ENCODE data around the gene MCTP2.
A peak's percentile ranks its signal among the peaks of the same experiment; 100 is the strongest.
"Not testable (repeated sequence)": the region's sequence is repeated elsewhere in the genome, so short reads cannot be mapped to it uniquely, and the experiment has no call there.

The MCTP2 gene

GRCh38 chr15:94242257-94242656 lies 10.9 kb downstream of the MCTP2 start:
- Mint-ChIP-seq H3K36me3 (ENCODE audit: insufficient read depth) (no peaks in the 10 kb centered on the region), H3K27ac (peak overlapping the region; percentile 8 to 22), H3K4me3 (no peak overlapping the region), H3K27me3 (no peaks in the 10 kb centered on the region), H3K9me3 (no peaks in the 10 kb centered on the region), H3K4me1 (ENCODE audit: low read depth in 2 of 2) (peaks cover 30 to 58% of the 10 kb centered on the region in 2 donors)
- DNase-seq (no peak), ATAC-seq (replicated peaks) (no peak)

DNA sequence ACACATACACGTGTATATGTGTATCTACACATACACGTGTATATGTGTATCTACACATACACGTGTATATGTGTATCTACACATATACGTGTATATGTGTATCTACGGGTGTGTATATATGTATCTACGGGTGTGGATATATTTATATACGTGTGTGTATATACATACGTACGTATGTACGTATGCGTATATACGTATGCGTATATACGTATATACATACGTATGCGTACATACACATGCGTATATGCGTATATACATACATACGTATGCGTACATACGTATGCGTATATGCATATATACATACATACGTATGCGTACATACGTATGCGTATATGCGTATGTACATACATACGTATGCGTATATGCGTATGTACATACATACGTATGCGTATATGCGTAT lies 11.6 kb downstream of the MCTP2 start:
- DNase-seq; H3K36me3 Mint-ChIP-seq (ENCODE audit: insufficient read depth); H3K27me3 Mint-ChIP-seq; H3K4me3 Mint-ChIP-seq; ATAC-seq (replicated peaks); H3K9me3 Mint-ChIP-seq; H3K27ac Mint-ChIP-seq: not testable (repeated sequence)
- H3K4me1 Mint-ChIP-seq (ENCODE audit: low read depth in 2 of 2): peaks cover 28 to 58% of the 10 kb centered on the region in 2 donors

DNA sequence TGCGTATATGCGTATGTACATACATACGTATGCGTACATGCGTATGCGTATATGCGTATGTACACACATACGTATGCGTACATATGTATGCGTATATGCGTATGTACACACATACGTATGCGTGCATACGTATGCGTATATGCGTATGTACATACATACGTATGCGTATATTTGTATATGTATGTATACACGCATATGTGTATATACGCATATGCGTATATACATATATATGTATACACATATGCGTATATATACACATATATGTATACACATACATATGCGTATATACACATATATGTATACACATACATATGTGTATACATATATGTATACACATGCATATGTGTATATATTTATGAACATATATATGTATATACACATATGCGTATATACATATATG lies 12.1 kb downstream of the MCTP2 start:
- no peaks in the 10 kb centered on the region for H3K9me3 Mint-ChIP-seq
- no peaks in the 10 kb centered on the region for H3K27me3 Mint-ChIP-seq
- no peak overlapping the region for H3K27ac Mint-ChIP-seq
- DNase-seq (no peak), ATAC-seq (replicated peaks) (no peak)
- no peak overlapping the region for H3K4me3 Mint-ChIP-seq
- H3K36me3 Mint-ChIP-seq (ENCODE audit: insufficient read depth): no peaks in the 10 kb centered on the region
- peaks cover 29 to 61% of the 10 kb centered on the region in 2 donors for H3K4me1 Mint-ChIP-seq (ENCODE audit: low read depth in 2 of 2)

DNA sequence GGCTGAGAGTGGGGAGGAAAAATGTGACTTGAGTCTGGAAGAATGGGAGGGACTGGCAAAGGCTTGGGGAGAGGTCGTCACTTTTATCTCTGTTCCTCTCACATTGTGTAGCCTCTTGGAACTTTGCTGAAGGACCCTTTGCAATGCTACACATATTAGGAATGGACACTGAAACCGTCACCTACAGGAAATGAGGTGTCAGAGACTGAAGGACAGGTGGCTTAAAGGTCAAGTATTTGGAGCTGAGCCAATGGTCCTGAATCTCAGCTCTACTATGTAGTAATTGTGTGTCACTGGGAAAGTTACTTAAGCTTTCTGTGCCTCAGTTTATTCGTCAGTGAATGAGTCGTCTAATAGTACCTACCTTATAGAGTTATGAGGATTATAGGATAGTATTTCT lies 14.7 kb downstream of the MCTP2 start:
- no peak for ATAC-seq (replicated peaks)
- H3K9me3 Mint-ChIP-seq: no peaks in the 10 kb centered on the region
- H3K4me3 Mint-ChIP-seq: no peak overlapping the region
- no peak overlapping the region for H3K27ac Mint-ChIP-seq
- no peaks in the 10 kb centered on the region for H3K36me3 Mint-ChIP-seq (ENCODE audit: insufficient read depth)
- peaks cover 13 to 62% of the 10 kb centered on the region in 2 donors for H3K4me1 Mint-ChIP-seq (ENCODE audit: low read depth in 2 of 2)
- no peak for DNase-seq
- H3K27me3 Mint-ChIP-seq: no peaks in the 10 kb centered on the region

DNA sequence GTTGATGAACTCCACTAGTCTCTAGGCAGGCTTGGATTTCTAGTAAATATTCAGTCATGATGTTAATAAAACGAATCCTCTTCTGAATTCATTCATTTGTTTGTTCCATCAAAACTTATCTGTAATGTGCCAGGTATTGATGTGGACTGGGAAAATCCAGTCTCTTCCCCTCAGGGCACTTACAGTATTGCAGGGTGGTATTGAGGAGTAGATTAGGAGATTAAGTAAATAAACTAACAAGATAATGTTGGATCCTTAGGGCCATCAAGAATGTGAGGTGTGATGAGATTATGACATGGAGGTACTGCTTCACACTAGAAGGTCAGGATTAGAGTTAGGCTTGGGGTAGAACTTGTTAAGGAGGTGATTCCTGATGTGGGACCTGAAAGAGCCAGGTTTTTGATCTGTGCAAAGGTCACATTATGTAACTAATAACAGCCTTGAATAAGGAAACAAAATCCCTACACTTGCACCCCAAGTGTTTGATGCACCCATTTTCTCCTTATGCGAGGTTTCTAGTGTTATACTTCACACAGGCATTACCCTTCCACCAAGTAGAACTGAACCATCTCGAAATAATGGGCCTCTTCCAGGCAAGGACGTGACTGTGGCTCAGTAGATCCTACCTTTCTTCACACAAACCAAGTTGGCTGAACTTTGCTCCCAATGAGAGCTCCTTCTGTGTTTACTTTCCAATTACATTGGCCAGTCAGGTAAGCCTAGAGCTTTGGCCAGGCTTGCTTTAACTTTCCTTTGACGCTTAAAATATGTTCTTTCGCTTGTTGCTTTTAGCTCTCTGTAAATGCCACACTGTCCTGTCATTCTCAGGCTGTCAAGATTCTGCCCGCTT lies 16.7 kb downstream of the MCTP2 start:
- DNase-seq (no peak), ATAC-seq (replicated peaks) (no peak)
- H3K27me3 Mint-ChIP-seq: no peaks in the 10 kb centered on the region
- H3K4me3 Mint-ChIP-seq: no peak overlapping the region
- no peaks in the 10 kb centered on the region for H3K9me3 Mint-ChIP-seq
- H3K4me1 Mint-ChIP-seq (ENCODE audit: low read depth in 2 of 2): peaks cover 24 to 60% of the 10 kb centered on the region in 2 donors
- no peaks in the 10 kb centered on the region for H3K36me3 Mint-ChIP-seq (ENCODE audit: insufficient read depth)
- H3K27ac Mint-ChIP-seq: peak overlapping the region in 1 of 2 donors; percentile 5

- Mint-ChIP-seq H3K36me3 (ENCODE audit: insufficient read depth) (no peaks in the 10 kb centered on the region), H3K4me1 (ENCODE audit: low read depth in 2 of 2) (peaks cover 40 to 84% of the 10 kb centered on the region in 2 donors), H3K9me3 (no peaks in the 10 kb centered on the region), H3K4me3 (no peak overlapping the region), H3K27ac (no peak overlapping the region), H3K27me3 (no peaks in the 10 kb centered on the region)
- ATAC-seq (replicated peaks) (no peak), DNase-seq (no peak)
Observed at GRCh38 chr15:94250801-94251200, 19.4 kb downstream of the MCTP2 start.

DNA sequence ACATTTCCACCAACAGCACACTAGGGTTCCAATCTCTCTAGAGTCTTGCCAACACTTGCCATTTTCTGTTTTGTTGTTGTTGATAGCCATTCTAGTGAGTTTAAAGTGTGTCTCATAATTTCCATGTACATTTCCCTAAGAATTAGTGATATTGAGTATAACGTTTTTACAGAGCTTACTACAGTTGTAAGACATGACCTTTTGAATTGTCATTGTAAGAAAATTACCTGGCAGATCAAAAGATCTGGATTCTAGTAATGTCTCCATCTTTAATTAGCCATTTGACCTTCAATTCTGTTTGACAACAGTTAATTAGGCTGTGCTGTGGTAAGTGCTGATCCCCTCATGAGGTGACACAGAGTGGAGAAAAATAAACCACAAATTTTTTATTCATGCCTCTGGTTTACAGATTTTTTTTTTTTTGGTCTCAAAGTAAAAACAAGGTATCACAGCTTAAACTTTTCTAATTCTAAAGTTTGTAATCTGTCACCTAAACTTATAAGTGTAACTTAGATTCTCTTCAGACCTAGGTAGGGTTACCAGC lies 20.9 kb downstream of the MCTP2 start:
- no peaks in the 10 kb centered on the region for H3K9me3 Mint-ChIP-seq

DNA sequence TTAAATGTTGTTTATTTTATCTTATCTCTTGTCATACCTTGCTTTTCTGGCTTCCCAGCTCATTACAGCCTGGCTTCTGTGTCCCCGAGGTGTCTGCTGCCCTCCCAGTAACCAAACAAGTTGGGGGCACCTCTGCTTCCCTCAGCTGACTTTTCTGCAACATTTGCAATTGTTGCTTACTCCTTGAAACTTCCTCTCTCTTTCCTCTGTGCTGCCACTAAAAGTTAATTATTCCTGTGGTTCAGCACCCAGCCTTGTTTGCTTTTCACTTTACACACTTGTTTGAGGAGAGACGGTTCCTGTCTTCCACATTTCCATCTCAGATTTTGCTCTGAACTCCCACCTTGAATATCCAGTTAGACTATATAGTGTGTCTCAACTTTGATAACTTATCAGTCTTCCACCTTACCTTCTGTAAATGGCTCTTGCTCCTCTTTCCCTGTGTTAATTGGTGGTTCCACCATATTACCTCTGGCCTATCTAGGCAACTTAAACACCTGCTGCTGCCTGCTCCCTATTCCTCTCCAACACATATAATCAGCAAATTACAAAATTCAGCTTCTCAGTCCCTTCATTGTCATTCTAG lies 21.6 kb downstream of the MCTP2 start:
- Mint-ChIP-seq H3K4me3 (peak overlapping the region; percentile 12 to 66), H3K27ac (peak overlapping the region in 1 of 2 donors; percentile 85)
- no peak for ATAC-seq (replicated peaks)

More for the DNA sequence above, 20.9 kb downstream of the MCTP2 start:
- no peaks in the 10 kb centered on the region for H3K27me3 Mint-ChIP-seq
- H3K27ac Mint-ChIP-seq: peak overlapping the region in 1 of 2 donors; percentile 36
- ATAC-seq (replicated peaks): peak; percentile 55
- no peak for DNase-seq
- H3K36me3 Mint-ChIP-seq (ENCODE audit: insufficient read depth): no peaks in the 10 kb centered on the region
- peaks cover 43 to 79% of the 10 kb centered on the region in 2 donors for H3K4me1 Mint-ChIP-seq (ENCODE audit: low read depth in 2 of 2)
- peak overlapping the region in 1 of 2 donors; percentile 66 for H3K4me3 Mint-ChIP-seq

DNA sequence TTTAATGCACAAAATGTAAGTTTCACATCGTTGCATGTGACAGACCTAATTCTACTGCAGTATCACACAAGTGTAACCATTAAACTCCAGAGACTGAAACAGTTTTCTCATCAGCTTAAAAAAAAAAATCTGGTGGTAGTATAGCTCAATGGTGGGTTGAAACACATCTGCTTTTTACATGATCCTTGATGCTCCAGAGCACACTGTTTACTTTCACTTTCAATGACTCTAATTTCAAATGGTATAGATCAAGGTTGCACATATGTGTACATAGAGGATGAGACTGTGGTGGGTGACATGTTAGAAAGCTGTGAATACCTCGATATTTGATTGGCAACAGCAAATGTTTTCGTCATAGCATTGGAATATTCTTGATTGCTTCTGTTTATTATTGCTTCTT lies 22.4 kb downstream of the MCTP2 start:
- ATAC-seq (replicated peaks) (peak; percentile 72), DNase-seq (no peak)
- H3K36me3 Mint-ChIP-seq (ENCODE audit: insufficient read depth): no peaks in the 10 kb centered on the region
- peak overlapping the region in 1 of 2 donors; percentile 85 for H3K27ac Mint-ChIP-seq
- no peaks in the 10 kb centered on the region for H3K27me3 Mint-ChIP-seq
- peak overlapping the region; percentile 12 to 66 for H3K4me3 Mint-ChIP-seq
- H3K9me3 Mint-ChIP-seq: no peaks in the 10 kb centered on the region
- H3K4me1 Mint-ChIP-seq (ENCODE audit: low read depth in 2 of 2): peaks cover 41 to 72% of the 10 kb centered on the region in 2 donors

More for the DNA sequence above, 21.6 kb downstream of the MCTP2 start:
- Mint-ChIP-seq H3K9me3 (no peaks in the 10 kb centered on the region), H3K27me3 (no peaks in the 10 kb centered on the region), H3K36me3 (ENCODE audit: insufficient read depth) (no peaks in the 10 kb centered on the region), H3K4me1 (ENCODE audit: low read depth in 2 of 2) (peaks cover 41 to 72% of the 10 kb centered on the region in 2 donors)
- DNase-seq: no peak

DNA sequence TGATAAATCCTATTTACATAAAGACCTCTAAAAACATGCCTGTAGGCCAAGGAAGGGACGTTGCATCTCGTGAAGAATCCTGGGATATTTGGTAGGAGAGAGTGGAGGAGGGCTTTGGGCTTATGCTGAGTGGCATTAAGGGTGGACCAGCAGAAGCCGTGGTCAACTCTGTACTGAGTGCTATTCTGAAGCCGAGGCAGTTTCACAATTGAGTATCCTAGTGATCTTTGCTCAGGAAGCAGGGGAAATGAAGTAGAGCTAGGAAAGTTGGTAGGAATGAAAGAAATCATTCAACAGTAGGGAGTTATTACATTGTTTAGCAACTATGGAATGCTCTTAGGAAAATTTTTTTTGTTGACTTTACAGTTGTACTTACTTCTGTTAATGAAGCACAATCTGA lies 24.2 kb downstream of the MCTP2 start:
- Mint-ChIP-seq H3K36me3 (ENCODE audit: insufficient read depth) (no peaks in the 10 kb centered on the region), H3K4me3 (no peak overlapping the region), H3K4me1 (ENCODE audit: low read depth in 2 of 2) (peaks cover 49 to 75% of the 10 kb centered on the region in 2 donors), H3K27ac (peak overlapping the region in 1 of 2 donors; percentile 13), H3K27me3 (no peaks in the 10 kb centered on the region), H3K9me3 (no peaks in the 10 kb centered on the region)
- no peak for DNase-seq
- ATAC-seq (replicated peaks): no peak

GRCh38 chr15:94256511-94256910 lies 25.1 kb downstream of the MCTP2 start:
- H3K9me3 Mint-ChIP-seq: no peaks in the 10 kb centered on the region
- peak overlapping the region in 1 of 2 donors; percentile 51 for H3K27ac Mint-ChIP-seq
- no peak for ATAC-seq (replicated peaks)
- no peak for DNase-seq
- H3K4me1 Mint-ChIP-seq (ENCODE audit: low read depth in 2 of 2): peaks cover 52 to 78% of the 10 kb centered on the region in 2 donors
- no peaks in the 10 kb centered on the region for H3K27me3 Mint-ChIP-seq
- no peaks in the 10 kb centered on the region for H3K36me3 Mint-ChIP-seq (ENCODE audit: insufficient read depth)
- H3K4me3 Mint-ChIP-seq: no peak overlapping the region

DNA sequence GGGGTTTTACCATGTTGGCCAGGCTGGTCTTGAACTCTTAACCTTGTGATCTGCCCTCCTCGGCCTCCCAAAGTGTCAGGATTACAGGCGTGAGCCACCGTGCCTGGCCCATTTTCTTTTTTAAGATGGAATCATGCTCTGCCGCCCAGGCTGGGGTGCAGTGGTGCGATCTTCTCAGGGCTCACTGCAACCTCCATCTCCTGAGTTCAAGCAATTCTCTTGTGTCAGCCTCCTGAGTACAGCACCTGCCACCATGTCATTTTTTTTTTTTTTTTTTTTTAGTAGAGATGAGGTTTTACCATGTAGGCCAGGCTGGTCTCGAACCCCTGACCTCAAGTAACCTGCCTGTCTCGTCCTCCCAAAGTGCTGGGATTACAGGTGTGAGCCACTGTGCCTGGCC lies 26.4 kb downstream of the MCTP2 start:
- H3K27me3 Mint-ChIP-seq; DNase-seq; H3K9me3 Mint-ChIP-seq; H3K36me3 Mint-ChIP-seq (ENCODE audit: insufficient read depth); H3K27ac Mint-ChIP-seq; ATAC-seq (replicated peaks); H3K4me3 Mint-ChIP-seq: not testable (repeated sequence)
- H3K4me1 Mint-ChIP-seq (ENCODE audit: low read depth in 2 of 2): peaks cover 43 to 68% of the 10 kb centered on the region in 2 donors

GRCh38 chr15:94258246-94258645 lies 26.9 kb downstream of the MCTP2 start:
- Mint-ChIP-seq H3K9me3 (no peaks in the 10 kb centered on the region), H3K4me3 (no peak overlapping the region), H3K4me1 (ENCODE audit: low read depth in 2 of 2) (peaks cover 43 to 65% of the 10 kb centered on the region in 2 donors), H3K27ac (peak overlapping the region in 1 of 2 donors; percentile 19), H3K27me3 (no peaks in the 10 kb centered on the region), H3K36me3 (ENCODE audit: insufficient read depth) (no peaks in the 10 kb centered on the region)
- DNase-seq (no peak), ATAC-seq (replicated peaks) (peak; percentile 29)

Data from effector memory CD8-positive, alpha-beta T cell (primary cell).